PFSK-1 (cell line): Measurements from ENCODE around the gene TIAM1.

Source experiments
- FOXP2 ChIP-seq: optimal IDR thresholded peaks from 2 replicates; pipeline ENCODE3; 2011; ENCODE audit warnings: borderline replicate concordance, control low read depth, inconsistent platforms; ENCODE audit not compliant: insufficient read depth; ENCODE audit errors: extremely low read length, extremely low read depth
- POLR2AphosphoS5 ChIP-seq: IDR thresholded peaks from 2 replicates; pipeline ENCODE4 v1.6.1; 2012; ENCODE audit warnings: low read depth, mild to moderate bottlenecking, control low read depth, low read length, moderate library complexity
- SIN3A ChIP-seq: IDR thresholded peaks from 2 replicates; pipeline ENCODE4 v1.6.1; 2012; ENCODE audit warnings: mild to moderate bottlenecking, low read length, moderate library complexity, borderline replicate concordance; ENCODE audit not compliant: insufficient read depth
- TAF1 ChIP-seq: IDR thresholded peaks from 2 replicates; pipeline ENCODE4 v1.6.1; 2012; ENCODE audit warnings: low read length, control low read depth, borderline replicate concordance; ENCODE audit not compliant: insufficient read depth
- TF ChIP-seq, protein P1 (sequence below), 2 experiments: IDR thresholded peaks; 2 replicates each; pipeline versions ENCODE4 v1.6.1 to v1.8.0; 2011 to 2012; ENCODE audit warnings: low read depth in 2 of 2, low read length in 2 of 2, control low read depth in 1 of 2, inconsistent platforms in 1 of 2, mild to moderate bottlenecking in 1 of 2, moderate library complexity in 1 of 2; ENCODE audit not compliant: insufficient read depth in 1 of 2

TIAM1 gene

DNA sequence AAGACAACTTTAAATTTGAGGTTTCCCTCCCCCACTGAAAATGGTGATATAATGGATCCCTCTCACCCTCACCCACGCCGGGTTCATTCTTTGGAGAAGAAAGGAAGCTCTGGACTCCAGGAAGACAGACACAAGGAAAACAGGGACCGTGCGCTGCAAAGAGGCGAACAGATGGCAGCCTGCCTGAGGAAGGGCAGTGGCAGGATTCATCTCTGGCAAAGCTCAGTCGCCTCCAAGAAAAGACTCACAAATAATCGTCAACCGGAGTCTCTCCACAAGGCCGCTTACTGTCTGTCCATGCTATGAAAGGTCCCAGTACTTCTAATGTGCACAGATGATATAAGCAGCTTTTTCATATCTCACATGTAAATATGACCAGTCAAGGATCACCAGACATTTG is 110.3 kb downstream of the TIAM1 start:
- TF ChIP-seq, protein P1, sequence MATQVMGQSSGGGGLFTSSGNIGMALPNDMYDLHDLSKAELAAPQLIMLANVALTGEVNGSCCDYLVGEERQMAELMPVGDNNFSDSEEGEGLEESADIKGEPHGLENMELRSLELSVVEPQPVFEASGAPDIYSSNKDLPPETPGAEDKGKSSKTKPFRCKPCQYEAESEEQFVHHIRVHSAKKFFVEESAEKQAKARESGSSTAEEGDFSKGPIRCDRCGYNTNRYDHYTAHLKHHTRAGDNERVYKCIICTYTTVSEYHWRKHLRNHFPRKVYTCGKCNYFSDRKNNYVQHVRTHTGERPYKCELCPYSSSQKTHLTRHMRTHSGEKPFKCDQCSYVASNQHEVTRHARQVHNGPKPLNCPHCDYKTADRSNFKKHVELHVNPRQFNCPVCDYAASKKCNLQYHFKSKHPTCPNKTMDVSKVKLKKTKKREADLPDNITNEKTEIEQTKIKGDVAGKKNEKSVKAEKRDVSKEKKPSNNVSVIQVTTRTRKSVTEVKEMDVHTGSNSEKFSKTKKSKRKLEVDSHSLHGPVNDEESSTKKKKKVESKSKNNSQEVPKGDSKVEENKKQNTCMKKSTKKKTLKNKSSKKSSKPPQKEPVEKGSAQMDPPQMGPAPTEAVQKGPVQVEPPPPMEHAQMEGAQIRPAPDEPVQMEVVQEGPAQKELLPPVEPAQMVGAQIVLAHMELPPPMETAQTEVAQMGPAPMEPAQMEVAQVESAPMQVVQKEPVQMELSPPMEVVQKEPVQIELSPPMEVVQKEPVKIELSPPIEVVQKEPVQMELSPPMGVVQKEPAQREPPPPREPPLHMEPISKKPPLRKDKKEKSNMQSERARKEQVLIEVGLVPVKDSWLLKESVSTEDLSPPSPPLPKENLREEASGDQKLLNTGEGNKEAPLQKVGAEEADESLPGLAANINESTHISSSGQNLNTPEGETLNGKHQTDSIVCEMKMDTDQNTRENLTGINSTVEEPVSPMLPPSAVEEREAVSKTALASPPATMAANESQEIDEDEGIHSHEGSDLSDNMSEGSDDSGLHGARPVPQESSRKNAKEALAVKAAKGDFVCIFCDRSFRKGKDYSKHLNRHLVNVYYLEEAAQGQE (IDR thresholded peaks at IDR 0.05; ENCODE audit: insufficient read depth in 1 of 2, low read depth in 2 of 2, low read length in 2 of 2) = no peak

DNA sequence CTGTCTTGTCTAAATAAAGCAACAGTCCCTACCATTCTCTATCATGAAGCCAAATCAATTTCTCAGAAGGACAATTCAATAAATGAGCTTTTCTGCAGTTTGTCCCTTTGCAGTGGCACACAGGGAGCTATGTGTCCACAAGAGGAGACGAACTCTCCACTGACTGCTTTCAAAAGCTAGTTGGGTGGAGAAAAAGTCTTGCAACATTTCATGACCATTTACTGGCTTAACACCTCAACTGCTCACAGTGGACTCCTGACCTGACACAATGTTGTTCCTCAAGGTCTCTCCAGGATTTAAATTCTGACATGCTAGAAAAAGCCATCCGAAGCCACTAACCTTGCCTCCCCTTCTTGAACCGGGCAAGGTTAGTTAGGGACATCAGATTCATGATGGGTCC is 111.7 kb downstream of the TIAM1 start:
- TF ChIP-seq POLR2AphosphoS5 (no peak), FOXP2 (no peak), SIN3A (no peak)
- TF ChIP-seq, protein P1 (IDR thresholded peaks at IDR 0.05; ENCODE audit: insufficient read depth in 1 of 2, low read depth in 2 of 2, low read length in 2 of 2) = no peak

DNA sequence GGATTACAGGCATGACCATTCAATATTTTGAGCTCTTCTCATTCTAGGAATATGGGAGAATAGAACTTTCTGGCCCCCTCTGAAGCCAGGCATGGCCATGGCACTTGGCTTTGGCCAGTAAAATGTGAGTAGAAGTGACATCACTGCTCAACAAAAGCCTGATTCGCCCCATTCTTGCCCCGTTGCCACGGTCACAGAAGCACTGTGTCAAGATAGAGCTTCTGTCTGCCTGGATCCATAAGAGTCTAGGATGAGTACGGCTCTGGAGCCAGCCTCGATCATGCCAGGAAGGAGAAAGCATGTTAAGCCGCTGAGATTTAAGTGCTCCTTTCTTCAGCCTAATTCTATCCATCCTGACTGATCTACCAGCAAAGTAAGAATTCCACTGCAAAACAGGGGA is 113.1 kb downstream of the TIAM1 start:
- no peak for TF ChIP-seq POLR2AphosphoS5
- TF ChIP-seq, protein P1 (IDR thresholded peaks at IDR 0.05; ENCODE audit: insufficient read depth in 1 of 2, low read depth in 2 of 2, low read length in 2 of 2) = no peak
- TF ChIP-seq SIN3A = no peak
- no peak for TF ChIP-seq TAF1
- no peak for TF ChIP-seq FOXP2

DNA sequence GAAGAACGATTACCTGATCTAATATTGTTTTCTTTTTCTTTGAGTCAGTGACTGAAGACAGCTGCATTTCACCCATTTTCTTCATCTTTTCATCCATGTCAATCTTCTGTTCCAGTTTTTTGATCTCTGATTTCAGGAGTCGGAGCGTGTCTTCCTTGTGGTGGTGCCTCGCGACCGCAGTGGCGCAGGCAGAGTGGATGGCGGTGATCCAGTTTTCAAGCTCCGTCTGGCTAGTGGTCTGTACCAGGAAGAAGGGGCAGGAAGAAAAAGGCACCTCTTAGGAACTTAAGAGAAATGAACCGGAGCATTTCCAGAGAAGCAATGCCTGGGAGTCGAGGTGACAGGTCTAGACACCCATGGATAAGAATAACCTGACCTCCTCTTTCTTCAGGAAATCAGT is 118.3 kb downstream of the TIAM1 start:
- no peak for TF ChIP-seq SIN3A
- TF ChIP-seq TAF1 = no peak
- TF ChIP-seq, protein P1 (IDR thresholded peaks at IDR 0.05; ENCODE audit: insufficient read depth in 1 of 2, low read depth in 2 of 2, low read length in 2 of 2) = no peak
- no peak for TF ChIP-seq FOXP2
- TF ChIP-seq POLR2AphosphoS5 = no peak

DNA sequence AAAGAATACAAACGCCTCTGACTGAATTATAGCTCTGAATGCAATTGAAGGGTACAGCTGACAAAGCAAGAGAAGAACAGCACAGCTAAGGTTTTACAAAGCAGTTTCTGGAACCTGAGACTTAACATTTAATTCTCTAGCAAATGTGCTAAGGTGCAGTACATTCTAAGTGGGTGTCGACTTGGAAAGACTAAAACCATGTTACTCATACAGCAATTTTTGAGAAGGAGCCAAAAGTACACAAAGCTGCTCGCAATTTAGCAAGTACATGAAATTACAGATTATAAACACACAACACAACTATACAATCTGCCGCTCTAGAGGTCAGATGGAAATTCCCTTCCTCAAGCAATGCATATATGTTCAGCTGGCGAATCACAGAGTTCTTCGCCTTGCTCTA is 121.9 kb downstream of the TIAM1 start:
- TF ChIP-seq POLR2AphosphoS5 = no peak
- no peak for TF ChIP-seq FOXP2
- TF ChIP-seq, protein P1 (IDR thresholded peaks at IDR 0.05; ENCODE audit: insufficient read depth in 1 of 2, low read depth in 2 of 2, low read length in 2 of 2) = no peak
- no peak for TF ChIP-seq TAF1
- no peak for TF ChIP-seq SIN3A
